EH (cell line): ENCODE measurements around the gene NOXO1.

Experiments
- DNase-seq: peaks from one replicate; pipeline ENCODE4 v3.0.0-alpha.2; 2015; ENCODE audit warnings: low read depth

The NOXO1 gene

DNA sequence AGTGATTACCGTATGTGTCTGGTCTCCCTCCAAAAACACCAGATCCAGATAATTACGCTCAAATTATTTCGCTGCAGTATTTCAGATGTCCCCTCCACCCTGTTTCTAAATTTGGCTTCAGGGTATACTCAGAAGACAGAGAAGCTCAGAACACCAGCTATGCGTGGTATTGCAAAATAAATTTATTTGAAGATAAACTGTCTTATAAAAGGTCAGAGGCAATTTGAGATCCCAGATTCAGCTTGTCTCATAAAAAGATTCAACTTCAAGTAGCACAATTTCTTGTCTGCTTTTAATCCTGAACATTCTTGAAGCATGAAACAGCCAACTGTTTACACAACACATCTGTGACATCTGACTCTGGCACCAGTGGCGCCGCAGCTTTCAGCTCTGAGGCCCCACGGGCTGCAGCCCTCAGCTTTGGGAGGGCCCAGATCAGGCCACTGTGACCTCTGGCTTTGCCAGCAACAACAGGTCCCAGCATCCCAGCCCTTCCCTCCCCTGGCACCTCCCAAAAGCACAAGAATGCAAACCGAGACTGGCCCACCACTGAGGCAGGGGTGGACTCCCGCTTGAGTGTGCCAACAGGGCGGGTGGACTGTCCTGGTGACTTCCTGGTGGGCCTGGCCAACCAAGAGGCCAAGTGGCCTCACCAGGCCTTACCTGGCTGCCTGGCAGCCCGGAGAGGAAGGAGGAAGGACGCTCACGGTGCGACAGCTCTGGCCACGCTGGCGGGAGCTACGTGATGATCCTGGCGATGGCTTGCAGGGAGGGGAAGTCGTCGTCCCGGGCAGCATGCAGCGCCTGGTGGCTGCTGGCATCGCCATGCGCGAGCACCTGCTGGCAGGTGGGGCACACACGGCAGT is 16.5 kb upstream of the NOXO1 start:
- DNase-seq = peak; percentile 60

- peak; percentile 40 for DNase-seq
These were observed 12.5 kb upstream of the NOXO1 start for GRCh38 chr16:1993731-1994131.

DNA sequence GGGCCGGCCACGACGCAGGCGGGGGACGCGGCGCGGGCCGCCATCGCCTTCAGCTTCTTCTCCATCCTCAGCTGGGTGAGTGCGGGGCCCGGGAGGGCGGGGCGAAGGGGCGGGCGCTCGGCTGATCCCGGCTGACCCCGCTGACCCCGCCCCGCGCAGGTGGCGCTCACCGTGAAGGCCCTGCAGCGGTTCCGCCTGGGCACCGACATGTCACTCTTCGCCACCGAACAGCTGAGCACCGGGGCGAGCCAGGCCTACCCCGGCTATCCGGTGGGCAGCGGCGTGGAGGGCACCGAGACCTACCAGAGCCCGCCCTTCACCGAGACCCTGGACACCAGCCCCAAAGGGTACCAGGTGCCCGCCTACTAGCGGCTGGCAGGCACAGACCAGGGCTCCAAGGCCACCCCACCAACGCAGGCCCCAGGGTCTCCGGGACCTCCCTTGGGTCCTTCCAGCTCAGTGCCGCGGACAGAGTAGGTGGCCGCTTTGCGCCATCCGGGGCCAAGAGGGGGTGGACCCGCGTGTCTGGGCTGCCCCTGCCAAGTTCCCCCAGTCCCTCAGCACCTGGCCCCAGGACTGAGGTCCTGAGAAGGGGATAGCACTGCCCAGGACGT is 11.5 kb upstream of the NOXO1 start:
- no peak for DNase-seq

GRCh38 chr16:1991948-1992703 is 10.9 kb upstream of the NOXO1 start:
- DNase-seq = peak; percentile 88

GRCh38 chr16:1991588-1991947 is 10.3 kb upstream of the NOXO1 start:
- no peak for DNase-seq

GRCh38 chr16:1991135-1991551 is 9.9 kb upstream of the NOXO1 start:
- DNase-seq = no peak

GRCh38 chr16:1990351-1991134 is 9.3 kb upstream of the NOXO1 start:
- DNase-seq = no peak

DNA sequence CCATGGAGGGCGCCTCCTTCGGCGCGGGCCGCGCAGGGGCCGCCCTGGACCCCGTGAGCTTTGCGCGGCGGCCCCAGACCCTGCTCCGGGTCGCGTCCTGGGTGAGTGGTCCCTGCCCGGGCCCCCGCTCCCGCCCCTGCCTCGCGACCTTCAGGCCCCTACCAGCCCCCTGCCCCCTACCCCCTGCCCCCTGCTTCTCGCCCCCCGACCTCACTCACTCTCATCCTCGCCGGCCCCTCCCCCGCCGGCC is 8.8 kb upstream of the NOXO1 start:
- no peak for DNase-seq

DNA sequence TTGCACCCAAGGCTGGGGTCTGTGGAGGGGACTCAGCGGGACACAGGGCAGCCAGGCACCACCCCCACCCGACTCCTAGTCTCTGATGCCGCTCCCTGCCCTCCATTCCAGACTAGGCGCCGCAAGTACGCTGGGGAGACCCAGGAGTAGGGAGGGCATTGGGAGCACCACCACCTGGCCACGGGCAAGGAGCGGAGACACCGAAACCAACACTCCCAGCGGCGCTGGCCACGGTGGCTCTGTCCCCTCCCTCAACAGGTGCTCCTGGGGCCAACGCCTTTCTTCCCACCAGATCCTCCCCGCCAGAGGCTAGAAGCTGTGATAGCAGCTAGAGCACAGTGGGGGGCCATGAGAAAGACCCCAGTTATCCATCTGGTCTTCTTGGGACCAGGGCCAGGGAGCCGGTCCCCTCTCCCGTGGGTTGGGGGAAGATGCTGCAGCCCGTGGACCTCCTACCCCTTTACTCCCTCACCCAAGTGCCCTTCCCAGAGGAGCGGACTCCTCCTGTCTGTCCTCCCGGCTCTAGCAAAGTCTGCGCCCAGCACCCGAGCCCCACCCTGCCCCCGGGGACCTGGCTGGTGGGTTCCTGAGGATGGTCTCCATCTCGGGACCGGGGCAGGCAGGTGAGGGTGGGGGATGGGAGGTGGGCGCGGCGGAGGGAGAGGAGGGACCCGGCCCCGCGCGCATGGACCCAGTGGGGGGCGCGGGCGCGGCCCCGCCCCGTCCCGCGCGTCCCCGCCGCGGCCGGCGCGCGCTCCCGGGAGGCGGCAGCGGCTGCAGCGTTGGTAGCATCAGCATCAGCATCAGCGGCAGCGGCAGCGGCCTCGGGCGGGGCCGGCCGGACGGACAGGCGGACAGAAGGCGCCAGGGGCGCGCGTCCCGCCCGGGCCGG is 8.2 kb upstream of the NOXO1 start, which contains the start of gene SYNGR3:
SYNGR3 (plus strand) TSS at position 762 of the 892 bp plus-strand sequence. CDS start 133 bp downstream, outside the sequence.
- DNase-seq = peak; percentile 31

- DNase-seq = no peak
These were observed 5.9 kb upstream of the NOXO1 start for GRCh38 chr16:1987198-1987597.

DNA sequence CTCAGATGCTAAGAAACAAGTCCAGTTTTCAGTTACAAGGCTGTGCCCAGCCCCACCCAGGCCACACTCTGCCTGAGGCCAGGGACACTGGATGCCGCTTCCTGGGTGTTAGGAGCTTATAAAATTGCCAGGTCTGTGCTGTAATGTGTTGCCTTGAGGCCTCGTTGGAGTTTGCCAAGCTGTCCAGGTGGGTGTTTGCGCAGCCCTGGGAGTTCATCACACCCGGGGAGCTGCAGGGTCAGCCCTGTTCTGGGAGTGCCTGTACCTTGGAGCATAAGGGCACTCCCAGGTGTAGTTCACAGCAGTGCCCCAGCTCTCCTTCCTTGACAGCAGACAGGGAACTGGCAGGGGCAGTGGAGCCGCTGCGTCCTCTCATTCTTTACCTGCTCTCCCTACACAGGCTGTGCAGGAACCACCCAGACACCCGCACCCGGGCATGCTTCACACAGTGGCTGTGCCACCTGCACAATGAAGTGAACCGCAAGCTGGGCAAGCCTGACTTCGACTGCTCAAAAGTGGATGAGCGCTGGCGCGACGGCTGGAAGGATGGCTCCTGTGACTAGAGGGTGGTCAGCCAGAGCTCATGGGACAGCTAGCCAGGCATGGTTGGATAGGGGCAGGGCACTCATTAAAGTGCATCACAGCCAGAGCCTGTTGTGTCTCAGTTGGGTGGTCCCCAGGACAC is 4.3 kb upstream of the NOXO1 start:
- no peak for DNase-seq

GRCh38 chr16:1984347-1985225 is 3.3 kb upstream of the NOXO1 start:
- DNase-seq = peak; percentile 31

- peak; percentile 92 for DNase-seq
These were observed 2.5 kb upstream of the NOXO1 start, which contains the start of gene GFER for GRCh38 chr16:1983544-1984346. GFER (plus strand) TSS chr16:1984193; CDS start chr16:1984219, 26 bp downstream.

- DNase-seq = no peak
These were observed 1.8 kb upstream of the NOXO1 start for GRCh38 chr16:1982991-1983543.

DNA sequence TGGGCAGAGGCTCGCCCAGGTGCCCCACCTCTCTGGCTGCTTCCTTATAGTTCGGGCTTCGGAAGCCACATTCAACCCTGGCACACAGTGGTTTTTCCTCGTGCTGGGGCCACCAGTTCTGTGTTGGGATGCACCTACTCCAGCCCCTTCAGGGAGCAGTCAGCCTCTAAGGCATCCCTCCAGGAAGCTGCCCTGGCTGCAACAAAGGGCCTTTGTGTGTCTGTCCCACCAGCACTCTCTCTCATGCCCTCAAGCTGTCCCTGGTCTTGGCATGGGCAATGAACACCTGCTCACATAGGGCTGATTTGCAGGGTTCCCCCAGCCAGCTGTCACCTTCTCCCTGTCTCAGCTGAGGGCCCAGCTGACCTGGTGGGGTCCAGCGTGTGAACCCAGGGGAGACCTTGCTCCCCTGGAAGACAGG is 754 bp upstream of the NOXO1 start:
- DNase-seq = no peak

GRCh38 chr16:1980770-1981087 is 540 bp downstream of the NOXO1 start:
- DNase-seq = no peak

DNA sequence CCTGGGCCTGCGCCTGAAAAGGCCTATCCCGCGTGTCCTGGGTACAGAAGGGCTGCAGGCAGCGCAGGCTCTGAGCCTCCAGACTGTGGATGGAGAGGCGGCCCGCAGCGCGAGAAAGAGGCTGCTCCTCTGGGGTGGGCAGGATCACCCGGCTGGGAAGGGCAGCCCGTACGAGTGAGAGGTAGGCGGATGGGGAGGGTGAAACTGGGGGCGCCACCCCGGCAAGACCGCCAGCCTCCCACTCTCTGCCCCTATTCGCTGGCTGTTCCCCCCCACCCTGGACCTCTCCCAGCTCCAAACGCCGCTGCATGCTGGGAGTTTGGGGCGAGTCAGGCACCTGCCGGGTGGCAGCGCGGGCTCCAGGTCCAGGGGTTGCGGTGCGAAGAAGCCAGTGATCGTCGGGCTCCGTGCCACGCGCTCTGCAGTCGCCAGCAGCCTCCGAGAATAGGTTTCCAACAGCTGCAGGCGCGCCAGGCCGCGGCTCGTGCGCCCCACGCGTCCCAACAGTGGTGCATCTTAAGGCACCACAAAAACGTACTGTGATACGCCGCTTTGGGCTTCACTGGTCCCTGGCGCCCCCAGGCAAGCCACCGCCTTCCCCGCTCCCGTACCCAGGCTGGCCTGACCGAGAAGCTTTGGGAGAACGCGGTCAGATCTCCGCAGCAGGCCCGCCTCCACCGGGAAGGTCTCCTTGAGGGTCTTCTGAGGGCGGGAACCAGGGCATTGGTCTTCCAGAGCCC is 1.1 kb downstream of the NOXO1 start:
- no peak for DNase-seq
